ENCODE measurements around the gene TP53AIP1. TPM values are rescaled to one million over a fixed set of nuclear protein-coding genes. Genes with fewer than 3 reads are reported as not detected.

Gene TP53AIP1
- total and polyA plus RNA-seq, 3 experiments from 2014 or later, result not detected

DNA sequence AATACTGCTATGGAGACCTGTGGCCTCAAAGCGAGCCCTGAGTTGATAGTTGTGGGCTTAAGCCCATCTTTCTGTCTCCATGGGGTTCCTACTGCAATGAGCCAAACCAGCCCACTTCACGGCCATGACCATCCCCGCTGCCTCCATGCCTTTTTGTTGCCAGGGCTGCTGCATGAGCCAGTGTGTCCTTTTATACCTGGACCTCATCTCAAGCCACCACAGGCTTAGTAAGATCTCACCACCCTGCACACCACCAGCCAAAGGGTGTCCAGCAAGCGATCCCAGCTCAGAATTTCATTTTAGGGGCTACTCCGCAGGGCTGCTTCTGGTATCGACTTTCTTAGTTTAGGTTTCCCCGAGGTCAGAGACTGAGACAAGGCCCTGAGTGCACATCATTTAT is 8.3 kb downstream of the TP53AIP1 start:
- CTCF ChIA-PET, result no interaction called here
- H3K27ac Mint-ChIP-seq, result no peak overlapping the region
- H3K4me3 ChIP-seq (ENCODE audit: low read length), result no peak overlapping the region

DNA sequence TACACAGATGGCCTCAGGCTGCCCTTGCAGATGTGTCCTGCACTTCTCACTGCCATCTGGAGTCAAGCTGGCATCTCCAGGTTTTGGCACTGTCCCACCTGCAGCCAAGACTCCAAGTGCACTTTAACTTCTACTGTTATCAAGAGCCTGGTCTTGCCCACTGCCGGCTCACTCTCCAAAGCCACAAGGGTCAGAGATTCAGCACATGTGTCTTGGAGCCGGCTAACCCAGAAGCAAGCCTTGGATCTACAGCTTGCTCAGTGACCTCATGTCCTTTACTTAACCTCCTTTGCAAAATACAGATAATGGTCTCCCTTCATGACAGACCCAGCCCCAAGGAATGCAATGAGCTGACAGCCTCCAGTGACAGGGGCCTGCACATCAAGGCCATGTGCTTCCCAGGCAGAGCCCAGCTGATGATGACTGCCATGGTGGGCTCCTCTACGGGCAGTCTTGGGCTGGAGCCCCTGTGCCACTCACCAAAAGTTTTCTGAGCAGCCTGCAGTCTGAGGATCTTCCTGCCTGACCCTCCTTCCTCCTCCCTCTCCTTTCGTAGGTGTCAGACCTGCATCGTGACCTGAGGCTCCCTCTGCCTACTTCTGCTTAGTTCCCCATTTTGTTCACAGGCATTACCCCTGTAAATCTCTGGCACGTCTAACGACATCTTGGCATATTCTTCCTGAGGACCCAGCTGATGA is 9.0 kb downstream of the TP53AIP1 start:
- H3K27me3 Mint-ChIP-seq, result peaks cover 0 to 7% of the 10 kb centered on the region in 2 donors

More for the DNA sequence above, 8.3 kb downstream of the TP53AIP1 start:
- Histone ChIP-seq H3K9me3 (ENCODE audit: low read length) (no peaks in the 10 kb centered on the region), H3K36me3 (ENCODE audit: insufficient read depth, low read length) (no peaks in the 10 kb centered on the region), H3K27me3 (ENCODE audit: insufficient read depth, low read length, poor library complexity, severe bottlenecking) (no peaks in the 10 kb centered on the region), H3K27ac (ENCODE audit: low read depth, low read length) (no peak overlapping the region), H3K4me1 (ENCODE audit: insufficient read depth, low read length) (no peaks in the 10 kb centered on the region)
- POLR2A ChIA-PET, result no interaction called here
- Mint-ChIP-seq H3K9me3 (peaks cover 0 to 2% (median 0%) of the 10 kb centered on the region in 5 donors), H3K4me3 (no peak overlapping the region), H3K27me3 (peaks cover 0 to 7% of the 10 kb centered on the region in 2 donors), H3K4me1 (peaks cover 0 to 4% (median 0%) of the 10 kb centered on the region in 3 donors), H3K36me3 (no peaks in the 10 kb centered on the region)
- no peak for DNase-seq

GRCh38 chr11:128931668-128932067 is 11.0 kb downstream of the TP53AIP1 start:
- POLR2A ChIA-PET, result no interaction called here
- H3K9me3 Mint-ChIP-seq, result peaks cover 0 to 2% (median 0%) of the 10 kb centered on the region in 5 donors

More for the DNA sequence above, 9.0 kb downstream of the TP53AIP1 start:
- DNase-seq, result no peak
- Histone ChIP-seq H3K9me3 (ENCODE audit: low read length) (no peaks in the 10 kb centered on the region), H3K4me1 (ENCODE audit: insufficient read depth, low read length) (no peaks in the 10 kb centered on the region), H3K4me3 (ENCODE audit: low read length) (no peak overlapping the region), H3K36me3 (ENCODE audit: insufficient read depth, low read length) (no peaks in the 10 kb centered on the region), H3K27me3 (ENCODE audit: insufficient read depth, low read length, poor library complexity, severe bottlenecking) (no peaks in the 10 kb centered on the region), H3K27ac (ENCODE audit: low read depth, low read length) (no peak overlapping the region)
- Mint-ChIP-seq H3K9me3 (peaks cover 0 to 2% (median 0%) of the 10 kb centered on the region in 5 donors), H3K27ac (no peak overlapping the region), H3K4me3 (no peak overlapping the region), H3K4me1 (peaks cover 2 to 7% (median 3%) of the 10 kb centered on the region in 3 donors), H3K36me3 (no peaks in the 10 kb centered on the region)
- POLR2A ChIA-PET, result no interaction called here
- CTCF ChIA-PET, result interaction anchor here (1.1 kb wide), 1 partner anchor 15 kb away, joined by 3 read pairs; no protein-coding TSS in a partner anchor

GRCh38 chr11:128931066-128931465 is 11.6 kb downstream of the TP53AIP1 start:
- H3K9me3 ChIP-seq (ENCODE audit: low read length), result no peaks in the 10 kb centered on the region
- peaks cover 0 to 11% of the 10 kb centered on the region in 2 donors for H3K27me3 Mint-ChIP-seq
- H3K9me3 Mint-ChIP-seq, result peaks cover 0 to 2% (median 0%) of the 10 kb centered on the region in 5 donors
- H3K36me3 ChIP-seq (ENCODE audit: insufficient read depth, low read length), result no peaks in the 10 kb centered on the region
- H3K4me1 ChIP-seq (ENCODE audit: insufficient read depth, low read length), result no peaks in the 10 kb centered on the region
- CTCF ChIA-PET, result no interaction called here
- POLR2A ChIA-PET, result no interaction called here
- H3K36me3 Mint-ChIP-seq, result no peaks in the 10 kb centered on the region
- no peak overlapping the region for H3K4me3 Mint-ChIP-seq
- DNase-seq, result no peak
- peak overlapping the region in 1 of 8 donors; percentile 74 for H3K27ac Mint-ChIP-seq
- H3K27ac ChIP-seq (ENCODE audit: low read depth, low read length), result no peak overlapping the region
- peaks cover 11 to 14% (median 13%) of the 10 kb centered on the region in 3 donors for H3K4me1 Mint-ChIP-seq
- H3K4me3 ChIP-seq (ENCODE audit: low read length), result no peak overlapping the region
- H3K27me3 ChIP-seq (ENCODE audit: insufficient read depth, low read length, poor library complexity, severe bottlenecking), result no peaks in the 10 kb centered on the region

More at GRCh38 chr11:128931668-128932067, 11.0 kb downstream of the TP53AIP1 start:
- CTCF ChIA-PET, result no interaction called here
- H3K36me3 ChIP-seq (ENCODE audit: insufficient read depth, low read length), result no peaks in the 10 kb centered on the region
- Mint-ChIP-seq H3K36me3 (no peaks in the 10 kb centered on the region), H3K4me1 (peaks cover 11 to 14% (median 13%) of the 10 kb centered on the region in 3 donors), H3K27ac (no peak overlapping the region), H3K4me3 (no peak overlapping the region), H3K27me3 (peaks cover 0 to 11% of the 10 kb centered on the region in 2 donors)
- no peak overlapping the region for H3K4me3 ChIP-seq (ENCODE audit: low read length)
- no peak for DNase-seq
- no peaks in the 10 kb centered on the region for H3K27me3 ChIP-seq (ENCODE audit: insufficient read depth, low read length, poor library complexity, severe bottlenecking)
- H3K27ac ChIP-seq (ENCODE audit: low read depth, low read length), result no peak overlapping the region
- H3K9me3 ChIP-seq (ENCODE audit: low read length), result no peaks in the 10 kb centered on the region
- no peaks in the 10 kb centered on the region for H3K4me1 ChIP-seq (ENCODE audit: insufficient read depth, low read length)

DNA sequence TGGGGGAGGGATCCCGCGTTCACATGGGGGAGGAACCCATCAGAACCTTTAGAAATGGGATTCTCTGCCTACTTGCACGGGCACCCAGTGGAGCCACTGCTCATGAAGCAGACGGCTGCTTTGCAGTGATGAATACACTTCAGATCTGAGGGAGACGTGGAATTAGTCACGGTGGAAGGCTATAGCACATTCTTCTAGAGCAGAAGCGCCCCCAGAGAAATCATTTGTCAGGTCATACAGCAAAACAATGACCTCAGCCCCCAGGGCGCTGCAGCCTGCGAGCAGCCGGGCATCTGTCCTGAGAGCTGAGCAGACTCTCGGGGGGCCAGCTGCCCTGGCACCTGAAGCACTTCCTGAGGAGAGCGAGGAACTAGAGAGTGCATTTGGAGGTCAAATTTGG is 12.7 kb downstream of the TP53AIP1 start:
- POLR2A ChIA-PET, result no interaction called here
- H3K27ac ChIP-seq (ENCODE audit: low read depth, low read length), result no peak overlapping the region
- DNase-seq, result no peak
- H3K4me3 ChIP-seq (ENCODE audit: low read length), result no peak overlapping the region
- no peaks in the 10 kb centered on the region for H3K9me3 ChIP-seq (ENCODE audit: low read length)
- H3K27me3 ChIP-seq (ENCODE audit: insufficient read depth, low read length, poor library complexity, severe bottlenecking), result no peaks in the 10 kb centered on the region
- Mint-ChIP-seq H3K4me3 (no peak overlapping the region), H3K4me1 (peaks cover 11 to 14% (median 13%) of the 10 kb centered on the region in 3 donors), H3K27ac (peak overlapping the region in 1 of 8 donors; percentile 24), H3K9me3 (peaks cover 0 to 2% (median 0%) of the 10 kb centered on the region in 5 donors), H3K27me3 (peaks cover 0 to 11% of the 10 kb centered on the region in 2 donors), H3K36me3 (no peaks in the 10 kb centered on the region)
- no peaks in the 10 kb centered on the region for H3K36me3 ChIP-seq (ENCODE audit: insufficient read depth, low read length)
- CTCF ChIA-PET, result no interaction called here
- H3K4me1 ChIP-seq (ENCODE audit: insufficient read depth, low read length), result no peaks in the 10 kb centered on the region

- no peak overlapping the region for H3K27ac ChIP-seq (ENCODE audit: low read depth, low read length)
- no peak overlapping the region for H3K4me3 ChIP-seq (ENCODE audit: low read length)
- peak overlapping the region in 1 of 7 donors; percentile 30 for H3K4me3 Mint-ChIP-seq
- H3K4me1 Mint-ChIP-seq, result peaks cover 11 to 14% (median 13%) of the 10 kb centered on the region in 3 donors
- ChIA-PET CTCF (no interaction called here), POLR2A (no interaction called here)
- no peaks in the 10 kb centered on the region for H3K4me1 ChIP-seq (ENCODE audit: insufficient read depth, low read length)
- no peaks in the 10 kb centered on the region for H3K36me3 Mint-ChIP-seq
- peaks cover 0 to 11% of the 10 kb centered on the region in 2 donors for H3K27me3 Mint-ChIP-seq
- DNase-seq, result no peak
- no peaks in the 10 kb centered on the region for H3K9me3 ChIP-seq (ENCODE audit: low read length)
- peaks cover 0 to 2% (median 0%) of the 10 kb centered on the region in 5 donors for H3K9me3 Mint-ChIP-seq
- H3K27me3 ChIP-seq (ENCODE audit: insufficient read depth, low read length, poor library complexity, severe bottlenecking), result no peaks in the 10 kb centered on the region
- no peaks in the 10 kb centered on the region for H3K36me3 ChIP-seq (ENCODE audit: insufficient read depth, low read length)
- no peak overlapping the region for H3K27ac Mint-ChIP-seq
Observed at GRCh38 chr11:128929468-128929867, 13.2 kb downstream of the TP53AIP1 start.

DNA sequence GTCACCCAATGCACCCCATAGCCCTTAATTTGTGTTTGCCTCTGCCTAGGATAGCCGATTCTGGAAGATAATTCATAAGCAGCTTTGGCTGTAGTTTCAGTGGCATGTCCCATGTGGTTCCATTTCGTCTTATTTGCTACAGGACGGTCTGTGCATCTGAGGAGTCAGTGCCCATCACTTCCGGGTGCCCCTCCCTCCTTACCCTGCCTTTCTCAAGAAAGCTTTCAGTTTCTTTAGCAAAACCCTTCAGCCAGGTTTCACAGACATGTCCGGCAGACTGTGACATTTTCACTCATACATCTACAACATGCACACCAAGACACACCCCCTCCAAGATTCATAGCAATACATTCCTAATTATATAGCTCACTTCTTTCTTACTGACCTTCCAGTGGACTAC is 14.3 kb downstream of the TP53AIP1 start:
- POLR2A ChIA-PET, result no interaction called here

GRCh38 chr11:128927683-128928336 is 14.9 kb downstream of the TP53AIP1 start:
- DNase-seq, result no peak
- H3K4me1 ChIP-seq (ENCODE audit: insufficient read depth, low read length), result no peaks in the 10 kb centered on the region
- H3K27me3 ChIP-seq (ENCODE audit: insufficient read depth, low read length, poor library complexity, severe bottlenecking), result no peaks in the 10 kb centered on the region
- Mint-ChIP-seq H3K36me3 (no peaks in the 10 kb centered on the region), H3K9me3 (peaks cover 0 to 2% (median 0%) of the 10 kb centered on the region in 5 donors), H3K4me1 (peaks cover 11 to 14% (median 13%) of the 10 kb centered on the region in 3 donors), H3K4me3 (peak overlapping the region in 4 of 7 donors; percentile 13 to 60 (median 55)), H3K27me3 (peaks cover 3 to 16% of the 10 kb centered on the region in 2 donors), H3K27ac (peak overlapping the region in 2 of 8 donors; percentile 1 to 5)
- no peak overlapping the region for H3K27ac ChIP-seq (ENCODE audit: low read depth, low read length)
- CTCF ChIA-PET, result interaction anchor here (0.8 kb wide), 1 partner anchor 20 kb away, joined by 3 read pairs; no protein-coding TSS in a partner anchor
- H3K36me3 ChIP-seq (ENCODE audit: insufficient read depth, low read length), result no peaks in the 10 kb centered on the region
- no peaks in the 10 kb centered on the region for H3K9me3 ChIP-seq (ENCODE audit: low read length)
- POLR2A ChIA-PET, result no interaction called here
- H3K4me3 ChIP-seq (ENCODE audit: low read length), result no peak overlapping the region

More for the DNA sequence above, 14.3 kb downstream of the TP53AIP1 start:
- no peaks in the 10 kb centered on the region for H3K4me1 ChIP-seq (ENCODE audit: insufficient read depth, low read length)
- H3K27me3 ChIP-seq (ENCODE audit: insufficient read depth, low read length, poor library complexity, severe bottlenecking), result no peaks in the 10 kb centered on the region
- Mint-ChIP-seq H3K4me3 (peak overlapping the region in 6 of 7 donors; percentile 13 to 60 (median 46)), H3K27me3 (peaks cover 3 to 16% of the 10 kb centered on the region in 2 donors), H3K36me3 (no peaks in the 10 kb centered on the region), H3K9me3 (peaks cover 0 to 2% (median 0%) of the 10 kb centered on the region in 5 donors), H3K4me1 (peaks cover 11 to 14% (median 13%) of the 10 kb centered on the region in 3 donors), H3K27ac (peak overlapping the region in 3 of 8 donors; percentile 1 to 12 (median 5))
- H3K4me3 ChIP-seq (ENCODE audit: low read length), result no peak overlapping the region
- no peaks in the 10 kb centered on the region for H3K36me3 ChIP-seq (ENCODE audit: insufficient read depth, low read length)
- CTCF ChIA-PET, result interaction anchor here (0.8 kb wide), 1 partner anchor 19 kb away, joined by 3 read pairs; no protein-coding TSS in a partner anchor
- H3K27ac ChIP-seq (ENCODE audit: low read depth, low read length), result no peak overlapping the region
- DNase-seq, result peak in 1 of 5 donors; percentile 4
- no peaks in the 10 kb centered on the region for H3K9me3 ChIP-seq (ENCODE audit: low read length)
